Measurements from ENCODE around the gene SELENBP1. TPM values are rescaled to one million over a fixed set of nuclear protein-coding genes. Genes with fewer than 3 reads are reported as not detected.
"Not testable (repeated sequence)": the region's sequence is repeated elsewhere in the genome, so short reads cannot be mapped to it uniquely, and the experiment has no call there.

The SELENBP1 gene
- total RNA-seq, 1 experiment from 2014 or later, result 11.6 TPM

GRCh38 chr1:151393583-151393982 lies 21.1 kb upstream of the SELENBP1 start:
- Mint-ChIP-seq H3K27me3 (ENCODE audit: insufficient read depth, unreplicated experiment) (no peaks in the 10 kb centered on the region), H3K4me3 (ENCODE audit: unreplicated experiment) (no peak overlapping the region), H3K4me1 (ENCODE audit: insufficient read depth, unreplicated experiment) (no peaks in the 10 kb centered on the region), H3K27ac (ENCODE audit: low read depth, unreplicated experiment) (no peak overlapping the region), H3K9me3 (ENCODE audit: unreplicated experiment) (no peaks in the 10 kb centered on the region), H3K36me3 (ENCODE audit: insufficient read depth, unreplicated experiment) (no peaks in the 10 kb centered on the region)
- no peak for TF ChIP-seq CTCF (IDR thresholded peaks at IDR 0.05; ENCODE audit: unreplicated experiment)
- no peak for DNase-seq (ENCODE audit: unreplicated experiment)
- BruUV-seq (replicated peaks), result no TSS peak
- intact Hi-C loops (cut with micrococcal nuclease), result no loop called here
- ChIA-PET CTCF (interaction anchor here (1.0 kb wide), 1 partner anchor 53 kb away, joined by 5 read pairs; no protein-coding TSS in a partner anchor), POLR2A (interaction anchor here (0.8 to 3.7 kb wide), 3 partner anchors 8 to 66 kb away, joined by 3 to 20 read pairs (median 7); partner anchors contain the start of genes PI4KB and SELENBP1)

GRCh38 chr1:151391079-151391563 lies 18.6 kb upstream of the SELENBP1 start:
- no peak overlapping the region for H3K4me3 Mint-ChIP-seq (ENCODE audit: unreplicated experiment)
- BruUV-seq (replicated peaks), result no TSS peak
- H3K27me3 Mint-ChIP-seq (ENCODE audit: insufficient read depth, unreplicated experiment), result no peaks in the 10 kb centered on the region
- no peak overlapping the region for H3K27ac Mint-ChIP-seq (ENCODE audit: low read depth, unreplicated experiment)
- ChIA-PET CTCF (no interaction called here), POLR2A (interaction anchor here (0.6 to 1.7 kb wide), 3 partner anchors 8 to 19 kb away, joined by 3 read pairs; partner anchors contain the start of gene PSMB4)
- H3K9me3 Mint-ChIP-seq (ENCODE audit: unreplicated experiment), result no peaks in the 10 kb centered on the region
- intact Hi-C loops (cut with micrococcal nuclease), result no loop called here
- no peak for DNase-seq (ENCODE audit: unreplicated experiment)
- H3K36me3 Mint-ChIP-seq (ENCODE audit: insufficient read depth, unreplicated experiment), result no peaks in the 10 kb centered on the region
- no peak for TF ChIP-seq CTCF (IDR thresholded peaks at IDR 0.05; ENCODE audit: unreplicated experiment)
- no peaks in the 10 kb centered on the region for H3K4me1 Mint-ChIP-seq (ENCODE audit: insufficient read depth, unreplicated experiment)

- H3K9me3 Mint-ChIP-seq (ENCODE audit: unreplicated experiment); H3K36me3 Mint-ChIP-seq (ENCODE audit: insufficient read depth, unreplicated experiment); H3K4me1 Mint-ChIP-seq (ENCODE audit: insufficient read depth, unreplicated experiment); H3K27me3 Mint-ChIP-seq (ENCODE audit: insufficient read depth, unreplicated experiment); intact Hi-C loops (cut with micrococcal nuclease); CTCF ChIA-PET; DNase-seq (ENCODE audit: unreplicated experiment); H3K4me3 Mint-ChIP-seq (ENCODE audit: unreplicated experiment); H3K27ac Mint-ChIP-seq (ENCODE audit: low read depth, unreplicated experiment); BruUV-seq (replicated peaks): not testable (repeated sequence)
- POLR2A ChIA-PET, result interaction anchor here (1.4 kb wide), 1 partner anchor 9 kb away, joined by 3 read pairs; the partner anchor contains the start of gene PSMB4
These were observed 17.9 kb upstream of the SELENBP1 start for GRCh38 chr1:151390221-151391078.

- CTCF ChIA-PET, result interaction anchor here (1.1 to 1.5 kb wide), 2 partner anchors 11 to 45 kb away, joined by 4 to 6 read pairs; no protein-coding TSS in a partner anchor
- POLR2A ChIA-PET, result interaction anchor here (0.6 to 3.8 kb wide), 6 partner anchors 8 to 105 kb away, joined by 3 to 21 read pairs (median 8); partner anchors contain the start of genes PSMB4 and SELENBP1
- Mint-ChIP-seq H3K9me3 (ENCODE audit: unreplicated experiment) (no peaks in the 10 kb centered on the region), H3K27me3 (ENCODE audit: insufficient read depth, unreplicated experiment) (no peaks in the 10 kb centered on the region), H3K4me1 (ENCODE audit: insufficient read depth, unreplicated experiment) (no peaks in the 10 kb centered on the region), H3K27ac (ENCODE audit: low read depth, unreplicated experiment) (no peak overlapping the region), H3K36me3 (ENCODE audit: insufficient read depth, unreplicated experiment) (no peaks in the 10 kb centered on the region), H3K4me3 (ENCODE audit: unreplicated experiment) (no peak overlapping the region)
- no peak for DNase-seq (ENCODE audit: unreplicated experiment)
- TF ChIP-seq CTCF (IDR thresholded peaks at IDR 0.05; ENCODE audit: unreplicated experiment), result no peak
- BruUV-seq (replicated peaks), result no TSS peak
- intact Hi-C loops (cut with micrococcal nuclease), result no loop called here
These were observed 13.5 kb upstream of the SELENBP1 start for GRCh38 chr1:151386002-151386401.

All from MCF 10A (cell line).